Measurements from ENCODE around the gene SH2D2A.

GRCh38 chr1:156834322-156834721 lies 17.7 kb upstream of the SH2D2A start:
- TF ChIP-seq CTCF (IDR thresholded peaks at IDR 0.05) (no peak), EZH2 (IDR thresholded peaks at IDR 0.05; ENCODE audit: borderline replicate concordance, insufficient read depth, low read depth, low read length, poor library complexity, severe bottlenecking) (no peak)

All from B cell (primary cell).